DND-41 (cell line): ENCODE data around the gene PILRB.
"Not testable (repeated sequence)": the region's sequence is repeated elsewhere in the genome, so short reads cannot be mapped to it uniquely, and the experiment has no call there.

Experiments
- ATAC-seq: fragments of 200-7000 bp; cut with Tn5 transposase; 3 replicates; pipeline ENCODE4 v1.9.1; 2021; ENCODE audit warnings: low read depth; ENCODE audit not compliant: insufficient read depth
- DNase-seq: peaks from one replicate; pipeline ENCODE4 v3.0.0-alpha.2; 2020
- H2AFZ ChIP-seq: 2 replicates; pipeline ENCODE4 v1.6.0; 2012; ENCODE audit warnings: low read depth, low read length
- H3K27ac ChIP-seq: 2 replicates; pipeline ENCODE4 v1.5.1; 2012; ENCODE audit warnings: low read length, inconsistent platforms
- H3K27me3 ChIP-seq: fragments of 200-600 bp; sonication (generic); 2 replicates; pipeline ENCODE4 v1.6.0; 2012; ENCODE audit warnings: low read length, mild to moderate bottlenecking, inconsistent platforms; ENCODE audit not compliant: insufficient read depth, poor library complexity
- H3K36me3 ChIP-seq: 2 replicates; pipeline ENCODE4 v1.5.1; 2012; ENCODE audit warnings: low read length, inconsistent platforms; ENCODE audit not compliant: insufficient read depth
- H3K4me1 ChIP-seq: 2 replicates; pipeline ENCODE4 v1.5.1; 2012; ENCODE audit warnings: mild to moderate bottlenecking, low read length; ENCODE audit not compliant: insufficient read depth
- H3K4me2 ChIP-seq: 2 replicates; pipeline ENCODE4 v1.6.0; 2012; ENCODE audit warnings: mild to moderate bottlenecking, moderate library complexity, low read length, inconsistent platforms; ENCODE audit not compliant: insufficient read depth
- H3K4me3 ChIP-seq, 2 experiments: fragments of 200-600 bp in 1 of 2; shearing (Covaris generic) in 1 of 2; 2 replicates each; pipeline ENCODE4 v1.5.1; 2012 to 2016; ENCODE audit warnings: inconsistent platforms in 2 of 2, low read length in 2 of 2, mild to moderate bottlenecking in 2 of 2, low read depth in 1 of 2, moderate library complexity in 1 of 2
- H3K79me2 ChIP-seq: 2 replicates; pipeline ENCODE4 v1.6.0; 2012; ENCODE audit warnings: low read length, inconsistent platforms; ENCODE audit not compliant: insufficient read depth
- H3K9ac ChIP-seq: 2 replicates; pipeline ENCODE4 v1.6.0; 2012; ENCODE audit warnings: low read depth, mild to moderate bottlenecking, inconsistent platforms, low read length, moderate library complexity
- H3K9me3 ChIP-seq: 2 replicates; pipeline ENCODE4 v1.5.1; 2012; ENCODE audit warnings: low read length, moderate library complexity, mild to moderate bottlenecking, inconsistent platforms; ENCODE audit not compliant: insufficient read depth, severe bottlenecking
- H4K20me1 ChIP-seq: 2 replicates; pipeline ENCODE4 v1.6.0; 2012; ENCODE audit warnings: low read length; ENCODE audit not compliant: insufficient read depth
- EZH2 ChIP-seq: IDR thresholded peaks from 3 replicates; pipeline ENCODE4 v1.6.1; 2012; ENCODE audit warnings: borderline replicate concordance, low read depth, mild to moderate bottlenecking, moderate library complexity, low read length, inconsistent platforms; ENCODE audit not compliant: severe bottlenecking
- TF ChIP-seq, protein P1 (sequence below): IDR thresholded peaks from 2 replicates; pipeline ENCODE4 v1.5.1; 2012; ENCODE audit warnings: borderline replicate concordance, low read length, moderate library complexity, mild to moderate bottlenecking; ENCODE audit not compliant: poor library complexity, severe bottlenecking; ENCODE audit errors: extremely low read depth

The PILRB gene

GRCh38 chr7:100358027-100358856 lies at the start of gene PILRB:
Gene PILRB, plus strand, starts transcription at chr7:100358117. Its CDS starts 186 bp downstream, at chr7:100358303.
- H3K27ac ChIP-seq: no peak within 1 kb of the TSS
- H3K4me2 ChIP-seq: no peak within 1 kb of the TSS
- H3K27me3 ChIP-seq: no peaks in the 10 kb centered on the region
- H3K79me2 ChIP-seq: no peaks in the 10 kb centered on the region
- H3K4me3 ChIP-seq: no peak within 1 kb of the TSS
- no peaks in the 10 kb centered on the region for H3K4me1 ChIP-seq
- TF ChIP-seq EZH2: no peak
- TF ChIP-seq, protein P1, sequence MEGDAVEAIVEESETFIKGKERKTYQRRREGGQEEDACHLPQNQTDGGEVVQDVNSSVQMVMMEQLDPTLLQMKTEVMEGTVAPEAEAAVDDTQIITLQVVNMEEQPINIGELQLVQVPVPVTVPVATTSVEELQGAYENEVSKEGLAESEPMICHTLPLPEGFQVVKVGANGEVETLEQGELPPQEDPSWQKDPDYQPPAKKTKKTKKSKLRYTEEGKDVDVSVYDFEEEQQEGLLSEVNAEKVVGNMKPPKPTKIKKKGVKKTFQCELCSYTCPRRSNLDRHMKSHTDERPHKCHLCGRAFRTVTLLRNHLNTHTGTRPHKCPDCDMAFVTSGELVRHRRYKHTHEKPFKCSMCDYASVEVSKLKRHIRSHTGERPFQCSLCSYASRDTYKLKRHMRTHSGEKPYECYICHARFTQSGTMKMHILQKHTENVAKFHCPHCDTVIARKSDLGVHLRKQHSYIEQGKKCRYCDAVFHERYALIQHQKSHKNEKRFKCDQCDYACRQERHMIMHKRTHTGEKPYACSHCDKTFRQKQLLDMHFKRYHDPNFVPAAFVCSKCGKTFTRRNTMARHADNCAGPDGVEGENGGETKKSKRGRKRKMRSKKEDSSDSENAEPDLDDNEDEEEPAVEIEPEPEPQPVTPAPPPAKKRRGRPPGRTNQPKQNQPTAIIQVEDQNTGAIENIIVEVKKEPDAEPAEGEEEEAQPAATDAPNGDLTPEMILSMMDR: no peak
- H4K20me1 ChIP-seq: no peaks in the 10 kb centered on the region
- no peak within 1 kb of the TSS for H2AFZ ChIP-seq
- DNase-seq (no peak), ATAC-seq (no peak)
- H3K36me3 ChIP-seq: peaks cover 90% of the 10 kb centered on the region
- H3K9ac ChIP-seq: no peak within 1 kb of the TSS
- no peaks in the 10 kb centered on the region for H3K9me3 ChIP-seq

DNA sequence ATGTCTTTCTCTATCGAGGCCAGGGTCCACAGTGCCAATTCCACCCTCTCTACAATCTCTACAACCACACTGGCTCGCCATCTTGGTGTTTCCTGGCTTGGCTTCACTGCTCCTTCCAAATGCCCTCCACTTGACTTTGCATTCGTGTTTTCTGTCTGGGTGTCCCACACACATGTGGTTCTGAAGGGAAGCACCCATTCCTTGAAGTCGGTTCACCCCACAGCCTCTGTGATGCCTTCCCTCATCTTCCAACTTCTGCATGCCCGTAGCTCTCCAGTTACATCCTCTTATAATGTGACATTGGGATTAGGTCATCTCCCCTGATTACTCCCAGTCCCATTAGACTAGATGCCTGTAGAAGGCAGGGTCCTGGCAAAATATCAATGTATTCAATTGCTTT lies 39.6 kb upstream of the PILRB start:
- H3K79me2 ChIP-seq, H3K9me3 ChIP-seq: not testable (repeated sequence)

GRCh38 chr7:100321648-100322047 lies 36.3 kb upstream of the PILRB start:
- not testable (repeated sequence) for H3K79me2 ChIP-seq, H3K4me2 ChIP-seq, H3K27me3 ChIP-seq, H3K4me1 ChIP-seq, ATAC-seq, H3K9ac ChIP-seq, H2AFZ ChIP-seq, H3K9me3 ChIP-seq, H3K27ac ChIP-seq, H3K4me3 ChIP-seq, H4K20me1 ChIP-seq, DNase-seq
- peaks cover 16% of the 10 kb centered on the region for H3K36me3 ChIP-seq

More for the DNA sequence above, 39.6 kb upstream of the PILRB start:
- H3K9ac ChIP-seq, H2AFZ ChIP-seq, H3K36me3 ChIP-seq, H3K27ac ChIP-seq, H4K20me1 ChIP-seq, DNase-seq, H3K4me1 ChIP-seq, H3K27me3 ChIP-seq, H3K4me2 ChIP-seq, H3K4me3 ChIP-seq, ATAC-seq: not testable (repeated sequence)

DNA sequence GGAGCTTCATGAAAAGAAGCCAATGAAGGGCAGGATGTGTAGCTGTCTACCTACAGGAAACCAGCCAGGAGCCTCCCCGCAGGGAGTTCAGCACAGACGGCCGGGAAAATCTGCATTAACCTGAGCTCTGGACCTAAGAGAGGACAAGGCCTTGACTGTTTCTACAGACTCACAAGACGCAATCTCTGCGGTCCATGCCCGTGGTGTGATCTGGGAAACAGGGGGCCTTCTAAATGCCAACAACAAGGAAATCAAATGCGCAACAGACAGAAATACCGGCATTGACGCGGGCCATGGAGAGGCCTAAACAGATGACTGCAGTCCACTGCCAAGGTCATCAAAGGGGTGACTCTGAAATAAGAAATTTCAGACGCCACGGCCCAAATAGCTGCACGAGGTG lies 33.7 kb upstream of the PILRB start:
- H3K9me3 ChIP-seq, H3K27me3 ChIP-seq, H3K9ac ChIP-seq, H3K79me2 ChIP-seq, H3K27ac ChIP-seq, H3K4me1 ChIP-seq, H3K4me3 ChIP-seq, H3K4me2 ChIP-seq, H4K20me1 ChIP-seq, H2AFZ ChIP-seq, DNase-seq, ATAC-seq: not testable (repeated sequence)
- H3K36me3 ChIP-seq: peaks cover 21% of the 10 kb centered on the region

GRCh38 chr7:100325671-100326070 lies 32.2 kb upstream of the PILRB start:
- ATAC-seq, H3K4me2 ChIP-seq, H3K4me3 ChIP-seq, H3K9me3 ChIP-seq, H2AFZ ChIP-seq, H3K27me3 ChIP-seq, H3K27ac ChIP-seq, H4K20me1 ChIP-seq, H3K9ac ChIP-seq, DNase-seq, H3K4me1 ChIP-seq, H3K79me2 ChIP-seq: not testable (repeated sequence)
- H3K36me3 ChIP-seq: peaks cover 16% of the 10 kb centered on the region

DNA sequence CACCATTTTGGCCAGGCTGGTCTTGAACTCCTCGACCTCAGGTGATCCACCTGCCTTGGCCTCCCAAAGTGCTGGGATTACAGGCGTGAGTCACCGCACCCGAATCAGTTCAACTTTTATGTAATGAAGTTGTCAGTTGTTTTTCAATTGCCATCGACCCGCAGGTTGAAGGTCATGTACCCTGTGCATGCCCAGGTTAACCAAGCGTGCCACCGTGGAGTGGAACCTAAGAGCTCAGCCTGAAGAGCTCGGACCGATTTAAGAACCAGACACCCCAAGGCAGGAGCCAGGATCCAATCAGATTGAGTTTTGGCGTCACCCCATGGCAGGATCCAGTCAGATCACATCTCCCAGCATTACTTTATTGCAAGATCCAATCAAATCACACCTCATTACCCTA lies 31.0 kb upstream of the PILRB start:
- ATAC-seq, H3K4me3 ChIP-seq, H3K9ac ChIP-seq, H4K20me1 ChIP-seq, H3K27me3 ChIP-seq, H3K4me2 ChIP-seq, H3K9me3 ChIP-seq, H3K79me2 ChIP-seq, H3K27ac ChIP-seq, DNase-seq, H3K4me1 ChIP-seq, H2AFZ ChIP-seq: not testable (repeated sequence)
- H3K36me3 ChIP-seq: peaks cover 14% of the 10 kb centered on the region

- Histone ChIP-seq H3K79me2 (peaks cover 41% of the 10 kb centered on the region), H3K4me3 (peak overlapping the region; percentile 34 to 69; a peak in 3 of 4 replicates), H3K4me1 (peaks cover 17% of the 10 kb centered on the region), H2AFZ (peak overlapping the region; percentile 84), H3K9ac (peak overlapping the region; percentile 66), H3K4me2 (peak overlapping the region; percentile 59), H3K27ac (peak overlapping the region; percentile 87)
- not testable (repeated sequence) for H3K9me3 ChIP-seq, H3K27me3 ChIP-seq, H3K36me3 ChIP-seq, H4K20me1 ChIP-seq
- DNase-seq: peak; percentile 91
- peak; percentile 89 for ATAC-seq
Observed at GRCh38 chr7:100335566-100336466, 22.1 kb upstream of the PILRB start.
